Measurements from ENCODE around the gene SETD4. TPM values are rescaled to one million over a fixed set of nuclear protein-coding genes. Genes with fewer than 3 reads are reported as not detected.

Gene SETD4
- total RNA-seq, 1 experiment from 2014 or later, result 24.3 TPM

DNA sequence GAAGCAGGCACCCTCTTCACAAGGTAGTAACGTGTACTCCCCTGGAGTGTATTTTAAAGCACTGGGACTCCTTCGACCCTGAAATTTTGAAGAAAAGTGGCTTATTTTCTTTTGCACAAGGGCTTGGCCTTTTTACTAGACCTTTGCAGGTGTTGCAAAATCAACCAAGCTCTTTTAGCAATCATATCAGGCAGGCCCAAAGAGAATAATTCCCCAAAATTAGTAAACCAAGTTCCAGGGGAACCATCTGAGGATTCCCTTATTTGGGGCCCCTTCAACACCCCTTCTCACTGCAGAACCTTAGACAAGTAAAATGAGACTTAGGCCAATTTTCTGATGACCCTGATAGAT, 37.8 kb upstream of the SETD4 start:
- H3K4me1 Mint-ChIP-seq (ENCODE audit: low read depth, unreplicated experiment), result no peaks in the 10 kb centered on the region
- BruUV-seq (replicated peaks), result no TSS peak
- H3K36me3 ChIP-seq (ENCODE audit: control insufficient read depth, insufficient read depth, low read length), result no peaks in the 10 kb centered on the region
- no peak for DNase-seq
- peaks cover 10% of the 10 kb centered on the region for H3K9me3 Mint-ChIP-seq (ENCODE audit: unreplicated experiment)
- no peaks in the 10 kb centered on the region for H3K27me3 ChIP-seq (replicated peaks; ENCODE audit: control insufficient read depth, insufficient read depth, low read length)
- no peak overlapping the region for H3K27ac Mint-ChIP-seq (ENCODE audit: unreplicated experiment)
- no peaks in the 10 kb centered on the region for H3K36me3 Mint-ChIP-seq (ENCODE audit: insufficient read depth, unreplicated experiment)
- H3K4me1 ChIP-seq, result peaks cover 5% of the 10 kb centered on the region
- intact Hi-C loops (cut with micrococcal nuclease; ENCODE audit: unreplicated experiment), result no loop called here
- TF ChIP-seq, protein P1, sequence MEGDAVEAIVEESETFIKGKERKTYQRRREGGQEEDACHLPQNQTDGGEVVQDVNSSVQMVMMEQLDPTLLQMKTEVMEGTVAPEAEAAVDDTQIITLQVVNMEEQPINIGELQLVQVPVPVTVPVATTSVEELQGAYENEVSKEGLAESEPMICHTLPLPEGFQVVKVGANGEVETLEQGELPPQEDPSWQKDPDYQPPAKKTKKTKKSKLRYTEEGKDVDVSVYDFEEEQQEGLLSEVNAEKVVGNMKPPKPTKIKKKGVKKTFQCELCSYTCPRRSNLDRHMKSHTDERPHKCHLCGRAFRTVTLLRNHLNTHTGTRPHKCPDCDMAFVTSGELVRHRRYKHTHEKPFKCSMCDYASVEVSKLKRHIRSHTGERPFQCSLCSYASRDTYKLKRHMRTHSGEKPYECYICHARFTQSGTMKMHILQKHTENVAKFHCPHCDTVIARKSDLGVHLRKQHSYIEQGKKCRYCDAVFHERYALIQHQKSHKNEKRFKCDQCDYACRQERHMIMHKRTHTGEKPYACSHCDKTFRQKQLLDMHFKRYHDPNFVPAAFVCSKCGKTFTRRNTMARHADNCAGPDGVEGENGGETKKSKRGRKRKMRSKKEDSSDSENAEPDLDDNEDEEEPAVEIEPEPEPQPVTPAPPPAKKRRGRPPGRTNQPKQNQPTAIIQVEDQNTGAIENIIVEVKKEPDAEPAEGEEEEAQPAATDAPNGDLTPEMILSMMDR (IDR thresholded peaks at IDR 0.05; ENCODE audit: insufficient read depth in 1 of 2, low read depth in 1 of 2, low read length in 1 of 2, severe bottlenecking in 1 of 2, unreplicated experiment in 1 of 2), result no peak
- CTCF ChIA-PET, result no interaction called here
- POLR2A ChIA-PET, result no interaction called here
- H3K9me3 ChIP-seq, result peaks cover 14% of the 10 kb centered on the region
- no peak overlapping the region for H3K4me3 Mint-ChIP-seq (ENCODE audit: unreplicated experiment)
- H3K4me3 ChIP-seq (ENCODE audit: low read depth, low read length), result no peak overlapping the region
- H3K27me3 Mint-ChIP-seq (ENCODE audit: insufficient read depth, unreplicated experiment), result no peaks in the 10 kb centered on the region

DNA sequence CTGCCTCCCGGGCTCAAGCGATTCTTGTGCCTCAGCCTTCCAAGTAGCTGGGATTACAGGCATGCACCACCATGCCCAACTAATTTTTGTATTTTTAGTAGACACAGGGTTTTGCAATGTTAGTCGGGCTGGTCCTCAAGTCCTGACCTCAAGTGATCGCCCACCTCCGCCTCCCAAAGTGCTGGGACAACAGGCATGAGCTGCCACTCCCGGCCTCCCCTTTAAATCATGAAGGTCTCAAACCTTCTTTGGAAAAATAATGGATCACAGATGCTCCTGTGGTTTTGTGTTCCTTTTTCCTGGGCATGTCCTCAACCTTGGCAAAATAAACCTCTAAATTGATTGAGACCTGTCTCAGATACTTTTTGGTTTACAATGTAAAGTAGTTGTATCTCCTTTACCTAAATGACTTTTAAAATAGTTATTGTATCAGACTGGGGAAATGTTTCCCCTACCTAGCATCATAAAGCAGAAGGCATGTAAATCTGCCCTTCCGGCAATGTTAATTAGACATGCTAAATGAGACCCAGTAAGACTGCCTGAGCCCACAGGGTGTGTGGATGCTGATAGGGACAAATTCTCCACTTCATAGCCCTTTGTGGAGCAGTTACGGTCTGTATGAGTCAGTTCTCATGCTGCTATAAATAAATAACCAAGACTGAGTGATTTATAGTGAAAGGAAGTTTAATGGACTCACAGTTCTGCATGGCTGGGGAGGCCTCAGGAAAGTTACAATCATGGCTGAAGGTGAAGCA, 37.3 kb upstream of the SETD4 start:
- ChIA-PET CTCF (no interaction called here), POLR2A (no interaction called here)
- H3K27ac Mint-ChIP-seq (ENCODE audit: unreplicated experiment), result no peak overlapping the region
- H3K36me3 Mint-ChIP-seq (ENCODE audit: insufficient read depth, unreplicated experiment), result no peaks in the 10 kb centered on the region
- no peak for DNase-seq
- no peaks in the 10 kb centered on the region for H3K4me1 Mint-ChIP-seq (ENCODE audit: low read depth, unreplicated experiment)
- H3K27me3 ChIP-seq (replicated peaks; ENCODE audit: control insufficient read depth, insufficient read depth, low read length), result no peaks in the 10 kb centered on the region
- H3K9me3 Mint-ChIP-seq (ENCODE audit: unreplicated experiment), result peaks cover 12% of the 10 kb centered on the region
- no peaks in the 10 kb centered on the region for H3K4me1 ChIP-seq
- H3K27me3 Mint-ChIP-seq (ENCODE audit: insufficient read depth, unreplicated experiment), result no peaks in the 10 kb centered on the region
- no TSS peak for BruUV-seq (replicated peaks)
- H3K36me3 ChIP-seq (ENCODE audit: control insufficient read depth, insufficient read depth, low read length), result no peaks in the 10 kb centered on the region
- TF ChIP-seq, protein P1 (IDR thresholded peaks at IDR 0.05; ENCODE audit: insufficient read depth in 1 of 2, low read depth in 1 of 2, low read length in 1 of 2, severe bottlenecking in 1 of 2, unreplicated experiment in 1 of 2), result no peak
- no peak overlapping the region for H3K4me3 ChIP-seq (ENCODE audit: low read depth, low read length)
- H3K4me3 Mint-ChIP-seq (ENCODE audit: unreplicated experiment), result no peak overlapping the region
- intact Hi-C loops (cut with micrococcal nuclease; ENCODE audit: unreplicated experiment), result no loop called here
- peaks cover 19% of the 10 kb centered on the region for H3K9me3 ChIP-seq

DNA sequence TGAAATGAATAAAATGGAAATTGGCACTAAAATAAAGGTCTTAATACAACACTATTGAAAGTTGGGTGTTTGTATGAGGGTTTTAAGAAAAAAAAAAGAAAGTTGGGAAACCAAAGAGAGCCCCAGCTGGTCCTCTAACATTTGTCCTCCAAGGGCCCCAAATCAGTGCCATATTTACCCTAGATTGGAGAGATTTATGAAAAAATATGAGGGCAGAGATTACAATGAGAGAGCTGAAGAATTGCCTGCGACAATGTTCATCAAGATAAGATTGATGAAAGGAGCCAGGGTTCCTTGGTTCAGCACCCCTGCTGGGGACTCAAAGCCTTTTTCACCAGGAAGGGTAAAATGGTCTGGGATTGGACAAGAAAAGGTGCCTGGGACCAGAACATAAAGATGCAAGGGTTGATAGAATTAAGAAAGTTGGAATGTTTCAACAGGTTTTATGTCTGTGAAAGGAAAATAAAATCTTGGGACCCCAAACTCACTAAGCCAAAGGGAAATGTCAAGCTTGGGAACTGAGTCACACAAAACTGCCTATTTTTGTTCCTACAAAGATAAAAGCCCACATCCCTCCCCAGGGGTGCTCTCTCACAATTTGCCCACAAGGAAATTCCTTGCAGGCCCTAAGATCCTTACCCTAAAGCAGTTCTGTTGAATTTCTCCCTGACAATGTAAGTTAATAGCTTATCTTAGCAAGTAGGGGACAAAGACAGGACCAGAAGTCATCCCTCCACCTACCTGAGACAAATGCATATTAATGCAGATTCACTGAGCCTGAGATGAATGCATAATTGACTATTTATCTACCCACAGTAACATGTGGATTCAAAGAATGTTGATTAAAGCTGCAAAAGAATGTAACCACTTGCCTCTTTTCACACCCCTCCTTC, 36.3 kb upstream of the SETD4 start:
- Histone ChIP-seq H3K4me3 (ENCODE audit: low read depth, low read length) (no peak overlapping the region), H3K36me3 (ENCODE audit: control insufficient read depth, insufficient read depth, low read length) (no peaks in the 10 kb centered on the region), H3K4me1 (no peaks in the 10 kb centered on the region), H3K27me3 (replicated peaks; ENCODE audit: control insufficient read depth, insufficient read depth, low read length) (no peaks in the 10 kb centered on the region), H3K9me3 (peaks cover 19% of the 10 kb centered on the region)
- TF ChIP-seq, protein P1 (IDR thresholded peaks at IDR 0.05; ENCODE audit: insufficient read depth in 1 of 2, low read depth in 1 of 2, low read length in 1 of 2, severe bottlenecking in 1 of 2, unreplicated experiment in 1 of 2), result no peak
- H3K27ac Mint-ChIP-seq (ENCODE audit: unreplicated experiment), result no peak overlapping the region
- H3K4me3 Mint-ChIP-seq (ENCODE audit: unreplicated experiment), result no peak overlapping the region
- no peaks in the 10 kb centered on the region for H3K4me1 Mint-ChIP-seq (ENCODE audit: low read depth, unreplicated experiment)
- POLR2A ChIA-PET, result interaction anchor here (0.7 kb wide), 1 partner anchor 57 kb away, joined by 4 read pairs; no protein-coding TSS in a partner anchor
- DNase-seq, result no peak
- H3K27me3 Mint-ChIP-seq (ENCODE audit: insufficient read depth, unreplicated experiment), result no peaks in the 10 kb centered on the region
- intact Hi-C loops (cut with micrococcal nuclease; ENCODE audit: unreplicated experiment), result no loop called here
- no peaks in the 10 kb centered on the region for H3K36me3 Mint-ChIP-seq (ENCODE audit: insufficient read depth, unreplicated experiment)
- CTCF ChIA-PET, result no interaction called here
- H3K9me3 Mint-ChIP-seq (ENCODE audit: unreplicated experiment), result peaks cover 12% of the 10 kb centered on the region
- BruUV-seq (replicated peaks), result no TSS peak

Data from Caco-2 (cell line).